Transverse colon (tissue), 4 donors: ENCODE results near the gene SH3RF3. TPM values are rescaled to one million over a fixed set of nuclear protein-coding genes. Genes with fewer than 3 reads are reported as not detected.

Source experiments
- DNase-seq: peaks from one replicate; pipeline ENCODE4 v3.0.0-alpha.2; 2019
- H3K27ac ChIP-seq, 4 donors: fragments of 200-600 bp; sonication (generic); 2 replicates each; pipeline ENCODE4 v1.5.1; 2016 to 2018; ENCODE audit warnings: inconsistent platforms in 4 of 4
- H3K27me3 ChIP-seq: fragments of 200-600 bp; sonication (generic); 2 replicates; pipeline ENCODE4 v1.5.1; 2017; ENCODE audit warnings: inconsistent platforms
- H3K36me3 ChIP-seq, 4 donors: fragments of 200-600 bp; sonication (generic); 2 replicates each; pipeline ENCODE4 v1.5.1; 2017 to 2019; ENCODE audit warnings: inconsistent platforms in 4 of 4
- H3K4me1 ChIP-seq, 4 donors: fragments of 200-600 bp; sonication (generic); 2 replicates each; pipeline ENCODE4 v1.5.1; 2017 to 2020; ENCODE audit warnings: inconsistent platforms in 4 of 4
- H3K4me3 ChIP-seq, 4 donors: fragments of 200-600 bp; sonication (generic); 1 replicate in 1 of 4; 2 replicates in 3 of 4; pipeline versions ENCODE4 v1.5.1 to v1.6.1; 2017 to 2019; ENCODE audit warnings: inconsistent platforms in 4 of 4
- H3K9me3 ChIP-seq, 2 donors: fragments of 200-600 bp; sonication (generic); 2 replicates each; pipeline ENCODE4 v1.5.1; 2017 to 2019; ENCODE audit warnings: inconsistent platforms in 2 of 2
- EP300 ChIP-seq: sonication (generic); formaldehyde crosslinking; IDR thresholded peaks from one replicate; pipeline ENCODE4 v1.6.1; 2017; ENCODE audit warnings: antibody characterized with exemption, low read depth
- POLR2A ChIP-seq: fragments of 450-650 bp; IDR thresholded peaks from one replicate; pipeline ENCODE4 v1.6.1; 2016; ENCODE audit warnings: antibody characterized with exemption, mild to moderate bottlenecking, moderate library complexity
- POLR2AphosphoS5 ChIP-seq, 3 donors: sonication (generic); formaldehyde crosslinking; IDR thresholded peaks; one replicate each; pipeline ENCODE4 v1.6.1; 2016; ENCODE audit warnings: antibody characterized with exemption in 3 of 3
- WGBS, 2 donors: methylation state at CpG; one replicate each; pipeline ENCODE4 v1.1.5; 2018; ENCODE audit warnings: low coverage in 1 of 2; 5-methylcytosine and 5-hydroxymethylcytosine counted together
- in situ Hi-C, 4 donors: fragments of 200-750 bp; cut with MboI; loops; one replicate each; pipeline versions ENCODE4 v1.15.0 to v1.15.1; 2017; ENCODE audit warnings: low sequenced_read_pairs in 3 of 4, low pct_ligation_motif_present in 1 of 4, low pct_unique_long_range_greater_than_20kb in 1 of 4
- intact Hi-C: fragments of 100-400 bp; cut with DNase I; formaldehyde crosslinking; loops from one replicate; pipeline ENCODE4 v1.15.1; 2023; ENCODE audit warnings: low total_unique reads
- total RNA-seq, 4 donors: library from RNA; depleted of rRNA; stranded (reverse); fragments of >200 nt; gene quantifications; one replicate each; pipeline ENCODE4 v1.1.0, GENCODE V29; 2016
- TF ChIP-seq, protein P1 (sequence below), 5 experiments: fragments of 200-600 bp in 3 of 5; fragments of 450-650 bp in 2 of 5; sonication (generic) in 3 of 5; IDR thresholded peaks; 1 replicate in 2 of 5; 2 replicates in 3 of 5; pipeline ENCODE4 v1.5.1; 2016 to 2017; ENCODE audit warnings: antibody characterized with exemption in 5 of 5, inconsistent platforms in 3 of 5, mild to moderate bottlenecking in 2 of 5, moderate library complexity in 1 of 5

SH3RF3 gene
- total RNA-seq, 4 donors from 2014 or later: 1.9 to 8.8 (median 2.9) TPM

DNA sequence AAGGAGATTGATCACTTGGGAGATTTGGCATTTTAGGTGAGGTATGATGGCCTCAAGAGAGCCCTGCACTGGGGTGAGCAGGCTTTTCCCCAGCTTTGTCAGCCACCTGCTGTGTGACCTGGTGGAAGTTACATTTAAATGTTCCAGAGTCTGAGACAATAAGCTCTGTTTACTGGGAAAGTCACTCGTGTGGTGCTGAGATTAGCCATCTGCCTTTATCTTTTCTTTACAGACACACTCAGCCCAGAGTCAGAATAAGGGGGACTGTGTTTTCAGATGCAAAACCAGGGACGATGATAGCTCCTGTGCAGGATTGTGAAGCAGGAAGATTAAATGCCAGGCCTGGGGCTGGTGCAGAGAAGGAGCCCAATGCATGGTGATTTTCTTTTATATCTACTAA is 47.9 kb downstream of the SH3RF3 start:
- TF ChIP-seq POLR2A (no peak), EP300 (no peak), POLR2AphosphoS5 (IDR thresholded peaks at IDR 0.05) (no peak)
- TF ChIP-seq, protein P1, sequence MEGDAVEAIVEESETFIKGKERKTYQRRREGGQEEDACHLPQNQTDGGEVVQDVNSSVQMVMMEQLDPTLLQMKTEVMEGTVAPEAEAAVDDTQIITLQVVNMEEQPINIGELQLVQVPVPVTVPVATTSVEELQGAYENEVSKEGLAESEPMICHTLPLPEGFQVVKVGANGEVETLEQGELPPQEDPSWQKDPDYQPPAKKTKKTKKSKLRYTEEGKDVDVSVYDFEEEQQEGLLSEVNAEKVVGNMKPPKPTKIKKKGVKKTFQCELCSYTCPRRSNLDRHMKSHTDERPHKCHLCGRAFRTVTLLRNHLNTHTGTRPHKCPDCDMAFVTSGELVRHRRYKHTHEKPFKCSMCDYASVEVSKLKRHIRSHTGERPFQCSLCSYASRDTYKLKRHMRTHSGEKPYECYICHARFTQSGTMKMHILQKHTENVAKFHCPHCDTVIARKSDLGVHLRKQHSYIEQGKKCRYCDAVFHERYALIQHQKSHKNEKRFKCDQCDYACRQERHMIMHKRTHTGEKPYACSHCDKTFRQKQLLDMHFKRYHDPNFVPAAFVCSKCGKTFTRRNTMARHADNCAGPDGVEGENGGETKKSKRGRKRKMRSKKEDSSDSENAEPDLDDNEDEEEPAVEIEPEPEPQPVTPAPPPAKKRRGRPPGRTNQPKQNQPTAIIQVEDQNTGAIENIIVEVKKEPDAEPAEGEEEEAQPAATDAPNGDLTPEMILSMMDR (IDR thresholded peaks at IDR 0.05): no peak
- WGBS, 2 donors: 33% methylated on average over 2 of the region's 2 CpGs; no CpG with 5 or more reads in 1 of the 2 donors
- in situ Hi-C loops: no loop called here
- Histone ChIP-seq H3K27me3 (no peaks in the 10 kb centered on the region), H3K9me3 (no peaks in the 10 kb centered on the region), H3K27ac (no peak overlapping the region), H3K4me1 (peaks cover 9 to 36% (median 19%) of the 10 kb centered on the region in 4 donors), H3K4me3 (no peak overlapping the region), H3K36me3 (no peaks in the 10 kb centered on the region)
- DNase-seq: no peak
- intact Hi-C loops: loop anchor here (10.0 kb wide), 1 partner anchor 68 kb away; no protein-coding TSS in a partner anchor

DNA sequence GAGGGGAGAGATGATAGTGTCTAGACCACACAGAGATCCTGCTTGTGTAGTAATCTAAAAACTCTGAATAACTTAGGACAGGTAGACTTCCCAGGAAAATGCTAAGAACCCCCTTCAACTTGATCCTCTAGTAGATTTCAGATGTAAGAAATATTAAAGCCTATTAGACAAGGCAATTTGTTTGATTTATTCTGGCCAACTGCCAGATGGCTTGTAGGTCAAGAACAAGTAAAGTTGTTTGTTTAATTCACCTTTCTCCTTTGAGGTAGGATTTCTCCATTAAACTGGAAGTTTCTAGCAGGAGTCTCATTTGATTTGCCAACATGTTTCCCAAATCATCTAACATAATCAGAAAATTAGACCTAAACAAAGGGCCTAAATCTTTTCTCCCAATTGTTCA is 48.6 kb downstream of the SH3RF3 start:
- in situ Hi-C loops: no loop called here
- Histone ChIP-seq H3K27ac (no peak overlapping the region), H3K36me3 (no peaks in the 10 kb centered on the region), H3K27me3 (no peaks in the 10 kb centered on the region), H3K4me1 (peaks cover 2 to 29% (median 12%) of the 10 kb centered on the region in 4 donors), H3K9me3 (no peaks in the 10 kb centered on the region), H3K4me3 (no peak overlapping the region)
- DNase-seq: no peak
- intact Hi-C loops: loop anchor here (10.0 kb wide), 1 partner anchor 67 kb away; no protein-coding TSS in a partner anchor
- TF ChIP-seq EP300 (no peak), POLR2A (no peak), POLR2AphosphoS5 (IDR thresholded peaks at IDR 0.05) (no peak)
- TF ChIP-seq, protein P1 (IDR thresholded peaks at IDR 0.05): no peak

DNA sequence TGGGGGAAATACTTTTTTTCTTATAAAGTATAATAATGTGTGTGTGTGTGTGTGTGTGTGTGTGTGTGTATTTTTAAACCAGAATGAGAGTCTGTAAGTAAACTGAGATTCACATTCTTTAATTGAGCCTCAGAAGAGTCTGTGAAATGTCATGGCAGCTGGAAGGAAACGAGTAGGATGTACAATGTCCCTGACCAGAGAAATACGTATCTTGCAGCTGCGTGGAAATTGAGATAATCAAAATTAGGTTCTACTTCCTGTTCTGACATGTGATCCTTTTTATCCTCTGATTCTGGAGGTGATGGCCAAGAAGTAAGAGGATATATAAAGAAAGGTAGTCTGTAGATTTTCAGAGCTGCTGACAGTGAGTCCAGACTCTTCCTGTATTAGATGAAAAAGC is 50.0 kb downstream of the SH3RF3 start:
- H3K4me3 ChIP-seq: no peak overlapping the region
- peaks cover 0 to 17% (median 2%) of the 10 kb centered on the region in 4 donors for H3K4me1 ChIP-seq
- H3K36me3 ChIP-seq: no peaks in the 10 kb centered on the region
- H3K27ac ChIP-seq: no peak overlapping the region
- no peak for DNase-seq
- H3K9me3 ChIP-seq: no peaks in the 10 kb centered on the region
- 66 to 73% methylated on average over 3 of the region's 3 CpGs for WGBS, 2 donors
- in situ Hi-C loops (no loop called here), intact Hi-C loops (loop anchor here (10.0 kb wide), 1 partner anchor 66 kb away; no protein-coding TSS in a partner anchor)
- no peaks in the 10 kb centered on the region for H3K27me3 ChIP-seq
- no peak for TF ChIP-seq POLR2A
- TF ChIP-seq POLR2AphosphoS5 (IDR thresholded peaks at IDR 0.05): no peak
- no peak for TF ChIP-seq EP300
- TF ChIP-seq, protein P1 (IDR thresholded peaks at IDR 0.05): no peak

DNA sequence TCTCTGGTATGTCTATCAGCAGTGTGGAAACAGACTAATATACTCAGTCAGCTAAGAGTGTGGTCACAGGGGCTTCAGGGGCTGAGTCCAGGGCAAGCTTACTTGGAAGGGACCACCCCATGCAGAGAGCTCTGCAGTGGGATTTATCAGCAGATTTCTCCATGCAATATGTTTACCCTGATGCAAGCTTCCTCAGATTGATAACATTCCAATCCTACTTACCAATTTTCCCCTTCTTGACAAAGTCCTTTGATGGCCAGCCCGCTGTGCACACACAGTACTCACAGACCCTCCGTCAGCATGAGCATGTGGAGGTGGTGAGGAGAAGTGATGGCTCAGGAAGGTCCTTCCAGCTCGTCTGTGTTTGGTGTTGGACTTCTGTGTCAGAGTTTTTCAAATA is 51.8 kb downstream of the SH3RF3 start:
- 86 to 92% methylated on average over 3 of the region's 3 CpGs for WGBS, 2 donors
- Histone ChIP-seq H3K4me1 (peaks cover 0 to 12% (median 3%) of the 10 kb centered on the region in 4 donors), H3K27ac (no peak overlapping the region), H3K36me3 (no peaks in the 10 kb centered on the region), H3K9me3 (no peaks in the 10 kb centered on the region), H3K4me3 (no peak overlapping the region), H3K27me3 (no peaks in the 10 kb centered on the region)
- intact Hi-C loops (no loop called here), in situ Hi-C loops (no loop called here)
- no peak for TF ChIP-seq POLR2A
- no peak for DNase-seq

DNA sequence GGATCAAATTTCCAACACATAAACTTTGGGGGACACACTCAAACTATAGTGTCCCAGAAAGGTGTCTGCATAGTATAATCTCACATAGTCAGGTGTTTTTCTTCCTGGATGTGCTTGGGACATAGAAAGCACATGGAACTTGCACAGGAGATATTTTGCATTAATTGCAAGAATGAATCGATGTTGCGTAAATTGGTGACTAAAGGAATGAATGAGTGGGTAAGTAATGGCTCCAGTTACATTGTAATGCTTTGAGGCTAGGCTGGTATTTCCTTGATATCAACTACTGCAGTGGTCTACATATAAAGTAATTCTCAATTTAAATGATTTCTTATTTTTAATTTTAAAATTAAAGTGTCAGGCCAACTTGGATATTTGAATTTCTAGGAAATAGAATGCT is 53.4 kb downstream of the SH3RF3 start:
- 98 to 100% methylated on average over 2 of the region's 2 CpGs for WGBS, 2 donors
- no peak overlapping the region for H3K27ac ChIP-seq
- intact Hi-C loops: no loop called here
- no peak for TF ChIP-seq POLR2AphosphoS5 (IDR thresholded peaks at IDR 0.05)
- DNase-seq: no peak
- peaks cover 4 to 21% (median 9%) of the 10 kb centered on the region in 4 donors for H3K4me1 ChIP-seq
- H3K27me3 ChIP-seq: no peaks in the 10 kb centered on the region
- no peaks in the 10 kb centered on the region for H3K9me3 ChIP-seq
- in situ Hi-C loops: no loop called here
- no peaks in the 10 kb centered on the region for H3K36me3 ChIP-seq
- H3K4me3 ChIP-seq: no peak overlapping the region
